Uterus (tissue), 2 donors: ENCODE data around the gene NOS1.

ENCODE experiments used
- CTCF ChIP-seq, 4 experiments: fragments of 200-600 bp in 2 of 4; fragments of 450-650 bp in 2 of 4; sonication (generic) in 2 of 4; IDR thresholded peaks; one replicate each; pipeline ENCODE4 v1.5.1; 2016 to 2019; ENCODE audit warnings: antibody characterized with exemption in 4 of 4, mild to moderate bottlenecking in 2 of 4, moderate library complexity in 1 of 4
- POLR2A ChIP-seq, 2 donors: fragments of 450-650 bp; IDR thresholded peaks; one replicate each; pipeline ENCODE4 v1.6.1; 2016; ENCODE audit warnings: antibody characterized with exemption in 2 of 2, mild to moderate bottlenecking in 1 of 2, moderate library complexity in 1 of 2

DNA sequence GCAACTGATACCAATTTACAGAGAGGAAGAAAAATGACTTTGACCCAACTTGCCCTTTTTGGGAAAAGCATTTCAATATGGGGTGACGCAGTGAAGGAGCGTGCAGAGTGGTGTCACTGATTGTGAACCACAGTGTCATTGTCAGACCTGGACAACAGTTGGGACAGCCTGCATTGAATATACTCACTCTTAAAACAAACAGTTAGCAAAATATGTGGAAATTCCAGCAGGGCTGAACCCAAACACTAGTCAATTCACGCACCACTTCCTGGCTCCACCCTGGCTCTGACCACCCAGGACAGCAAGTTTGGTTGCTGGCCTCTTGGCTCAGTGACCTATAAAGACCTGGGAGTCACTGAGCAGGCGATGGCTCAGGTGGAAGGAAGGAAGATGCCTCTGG, 61.3 kb downstream of the NOS1 start:
- TF ChIP-seq CTCF (IDR thresholded peaks at IDR 0.05) (no peak), POLR2A (IDR thresholded peaks at IDR 0.05) (no peak)
